ENCODE data around the gene AP1S3. TPM values are rescaled to one million over a fixed set of nuclear protein-coding genes. Genes with fewer than 3 reads are reported as not detected.

AP1S3 gene
- total and polyA plus RNA-seq, 11 donors: 0.08 to 3.4 (median 0.51) TPM; not detected in 1

DNA sequence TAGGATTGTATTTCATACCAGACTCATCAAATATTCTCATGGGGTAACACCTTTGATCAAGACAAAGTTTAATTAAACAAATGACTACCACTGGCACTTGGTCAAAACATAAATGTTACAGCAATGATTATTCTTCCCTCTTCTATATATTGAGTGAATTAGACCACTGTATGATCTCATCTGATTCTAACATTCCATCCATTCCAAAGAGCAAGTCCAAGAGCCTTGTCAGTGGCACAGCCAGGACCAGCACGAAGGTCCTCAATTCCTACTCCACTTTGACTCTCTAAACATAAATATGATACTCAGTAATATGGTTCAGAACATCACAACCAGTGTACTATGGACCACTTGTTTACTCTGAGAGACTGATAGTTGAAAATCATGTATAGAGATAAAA, 86.4 kb downstream of the AP1S3 start:
- no peak for ATAC-seq
- no peaks in the 10 kb centered on the region for H3K4me1 ChIP-seq
- H3K27ac ChIP-seq: no peak overlapping the region
- H3K27me3 ChIP-seq: no peaks in the 10 kb centered on the region
- 36 to 61% (median 42%) methylated on average over 1 of the region's 1 CpG for WGBS, 4 donors
- TF ChIP-seq POLR2A (IDR thresholded peaks at IDR 0.05): no peak
- TF ChIP-seq, protein P1, sequence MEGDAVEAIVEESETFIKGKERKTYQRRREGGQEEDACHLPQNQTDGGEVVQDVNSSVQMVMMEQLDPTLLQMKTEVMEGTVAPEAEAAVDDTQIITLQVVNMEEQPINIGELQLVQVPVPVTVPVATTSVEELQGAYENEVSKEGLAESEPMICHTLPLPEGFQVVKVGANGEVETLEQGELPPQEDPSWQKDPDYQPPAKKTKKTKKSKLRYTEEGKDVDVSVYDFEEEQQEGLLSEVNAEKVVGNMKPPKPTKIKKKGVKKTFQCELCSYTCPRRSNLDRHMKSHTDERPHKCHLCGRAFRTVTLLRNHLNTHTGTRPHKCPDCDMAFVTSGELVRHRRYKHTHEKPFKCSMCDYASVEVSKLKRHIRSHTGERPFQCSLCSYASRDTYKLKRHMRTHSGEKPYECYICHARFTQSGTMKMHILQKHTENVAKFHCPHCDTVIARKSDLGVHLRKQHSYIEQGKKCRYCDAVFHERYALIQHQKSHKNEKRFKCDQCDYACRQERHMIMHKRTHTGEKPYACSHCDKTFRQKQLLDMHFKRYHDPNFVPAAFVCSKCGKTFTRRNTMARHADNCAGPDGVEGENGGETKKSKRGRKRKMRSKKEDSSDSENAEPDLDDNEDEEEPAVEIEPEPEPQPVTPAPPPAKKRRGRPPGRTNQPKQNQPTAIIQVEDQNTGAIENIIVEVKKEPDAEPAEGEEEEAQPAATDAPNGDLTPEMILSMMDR (IDR thresholded peaks at IDR 0.05): no peak
- intact Hi-C loops (cut with DNase I): no loop called here
- no peak overlapping the region for H3K4me3 ChIP-seq
- H3K36me3 ChIP-seq: no peaks in the 10 kb centered on the region
- DNase-seq: no peak
- H3K9me3 ChIP-seq: no peaks in the 10 kb centered on the region

DNA sequence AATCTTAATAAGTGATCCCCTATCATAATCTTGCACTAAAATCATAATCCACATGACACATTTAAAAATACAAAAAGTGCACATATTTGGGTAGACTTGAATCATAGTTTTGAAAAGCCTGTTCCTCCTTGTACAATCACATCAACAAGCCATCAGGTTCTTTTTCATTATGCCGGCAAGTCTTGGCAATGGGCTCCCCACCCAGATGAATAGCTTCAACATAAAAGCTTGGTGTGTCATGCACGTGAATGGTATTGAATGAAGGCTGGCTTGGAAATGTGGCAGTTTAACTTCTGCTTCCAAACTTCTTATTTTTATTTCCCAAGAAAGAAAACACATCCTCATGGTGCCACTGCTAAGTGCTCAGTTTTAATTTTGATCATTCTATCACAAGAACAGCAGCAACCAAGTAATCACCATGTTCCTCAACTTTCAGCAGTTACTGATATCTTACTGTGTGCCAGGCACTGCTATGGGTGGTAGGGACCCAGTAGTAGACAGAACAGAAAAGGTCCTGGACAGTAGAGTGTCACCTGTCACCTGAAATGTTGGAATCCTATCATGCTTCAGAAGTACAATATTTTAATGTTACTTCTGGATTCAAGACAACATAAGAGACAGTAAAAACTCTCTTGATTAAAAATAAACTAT, 89.9 kb downstream of the AP1S3 start:
- Histone ChIP-seq H3K4me1 (peaks cover 0 to 6% (median 0%) of the 10 kb centered on the region in 12 donors), H3K27me3 (no peaks in the 10 kb centered on the region), H3K27ac (no peak overlapping the region), H3K9me3 (no peaks in the 10 kb centered on the region), H3K4me3 (no peak overlapping the region), H3K36me3 (no peaks in the 10 kb centered on the region)
- 36 to 81% (median 62%) methylated on average over 2 of the region's 2 CpGs for WGBS, 4 donors
- no peak for TF ChIP-seq POLR2A (IDR thresholded peaks at IDR 0.05)
- intact Hi-C loops (cut with DNase I): no loop called here
- no peak for DNase-seq
- no peak for ATAC-seq

DNA sequence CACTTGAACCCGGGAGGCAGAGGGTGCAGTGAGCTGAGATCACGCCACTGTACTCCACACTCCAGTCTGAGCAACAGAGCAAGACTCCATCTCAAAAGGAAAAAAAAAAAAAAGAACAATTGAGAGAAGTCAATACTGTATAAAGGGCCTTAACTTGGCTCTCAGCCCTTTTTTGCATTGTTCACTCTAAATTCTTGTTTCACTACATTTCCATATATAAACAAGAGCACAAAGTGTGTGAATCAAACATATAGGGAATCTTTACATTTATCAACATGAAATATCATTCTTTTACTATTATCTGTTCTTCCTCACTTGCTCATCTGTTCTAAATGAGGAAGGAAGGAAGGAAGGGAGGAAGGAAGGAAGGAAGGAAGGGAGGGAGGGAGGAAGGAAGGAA, 90.8 kb downstream of the AP1S3 start:
- Histone ChIP-seq H3K27me3 (no peaks in the 10 kb centered on the region), H3K4me1 (peaks cover 0 to 6% (median 0%) of the 10 kb centered on the region in 12 donors), H3K27ac (no peak overlapping the region), H3K36me3 (no peaks in the 10 kb centered on the region), H3K4me3 (no peak overlapping the region), H3K9me3 (no peaks in the 10 kb centered on the region)
- DNase-seq (no peak), ATAC-seq (no peak)
- intact Hi-C loops (cut with DNase I): no loop called here
- TF ChIP-seq, protein P1 (IDR thresholded peaks at IDR 0.05): no peak
- no peak for TF ChIP-seq POLR2A (IDR thresholded peaks at IDR 0.05)
- 80 to 89% (median 86%) methylated on average over 2 of the region's 2 CpGs for WGBS, 4 donors

DNA sequence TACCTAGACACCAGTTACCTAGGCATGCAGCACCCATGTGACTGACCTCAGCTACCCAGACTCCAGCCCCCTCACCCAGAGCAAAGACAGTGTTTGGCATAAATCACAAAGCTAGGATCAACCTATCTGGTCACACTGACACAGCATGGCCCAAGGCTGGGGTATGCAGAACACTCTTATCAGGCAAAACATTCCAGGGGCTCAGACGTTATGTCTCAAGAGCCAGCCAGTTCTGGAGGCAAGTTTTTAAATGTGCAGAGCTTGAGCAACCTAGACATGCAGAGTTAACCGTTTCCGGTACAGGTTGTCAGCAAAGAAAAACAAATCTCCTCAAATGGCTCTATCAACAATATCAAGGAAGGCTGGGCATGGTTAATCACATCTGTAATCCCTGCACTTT, 92.8 kb downstream of the AP1S3 start:
- Histone ChIP-seq H3K27ac (no peak overlapping the region), H3K4me1 (peaks cover 0 to 9% (median 0%) of the 10 kb centered on the region in 12 donors), H3K9me3 (peaks cover 0 to 5% (median 0%) of the 10 kb centered on the region in 12 donors), H3K36me3 (no peaks in the 10 kb centered on the region), H3K4me3 (no peak overlapping the region), H3K27me3 (no peaks in the 10 kb centered on the region)
- ATAC-seq (peak; percentile 18 to 68 (median 62)), DNase-seq (no peak)
- intact Hi-C loops (cut with DNase I): no loop called here
- WGBS, 4 donors: 31 to 59% (median 47%) methylated on average over 3 of the region's 3 CpGs
- TF ChIP-seq, protein P1 (IDR thresholded peaks at IDR 0.05): no peak
- TF ChIP-seq POLR2A (IDR thresholded peaks at IDR 0.05): no peak

DNA sequence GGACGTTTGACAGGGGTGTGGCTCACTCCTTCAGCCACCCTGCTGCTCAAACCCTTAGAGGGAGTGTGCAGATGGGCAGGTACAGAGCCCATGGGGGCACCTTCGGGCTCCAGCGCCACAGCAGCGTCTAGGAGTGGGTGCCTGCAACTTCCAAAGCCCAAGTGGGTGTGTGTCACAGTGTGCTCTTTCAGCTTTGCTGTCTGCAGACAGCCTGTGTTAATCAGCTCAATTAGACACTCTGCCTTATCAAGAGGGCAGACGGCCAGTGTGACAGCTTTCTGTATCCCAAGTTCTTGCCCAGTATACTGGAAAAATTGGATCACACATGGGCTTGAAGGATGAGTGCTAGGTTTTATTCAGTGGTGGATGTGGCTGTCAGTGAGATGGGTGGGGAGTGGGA, 96.7 kb downstream of the AP1S3 start:
- ATAC-seq: peak; percentile 42 to 83 (median 64)

More for the DNA sequence above, 96.7 kb downstream of the AP1S3 start:
- Histone ChIP-seq H3K36me3 (no peaks in the 10 kb centered on the region), H3K27me3 (no peaks in the 10 kb centered on the region), H3K4me1 (peaks cover 0 to 9% (median 0%) of the 10 kb centered on the region in 12 donors), H3K4me3 (no peak overlapping the region), H3K27ac (no peak overlapping the region), H3K9me3 (peaks cover 0 to 5% (median 0%) of the 10 kb centered on the region in 12 donors)
- 45 to 64% (median 54%) methylated on average over 5 of the region's 5 CpGs for WGBS, 4 donors
- DNase-seq: peak in 1 of 5 donors; percentile 45
- TF ChIP-seq, protein P1 (IDR thresholded peaks at IDR 0.05): no peak
- TF ChIP-seq POLR2A (IDR thresholded peaks at IDR 0.05): no peak
- intact Hi-C loops (cut with DNase I): no loop called here

Data from heart left ventricle (tissue), 16 donors.